NCI-H748 (cell line): Measurements from ENCODE around the gene RANBP3L.

ENCODE experiments used
- DNase-seq: peaks from one replicate; lab custom pipeline; 2025; ENCODE audit not compliant: unreplicated experiment; lab: John Stamatoyannopoulos, UW

The RANBP3L gene

DNA sequence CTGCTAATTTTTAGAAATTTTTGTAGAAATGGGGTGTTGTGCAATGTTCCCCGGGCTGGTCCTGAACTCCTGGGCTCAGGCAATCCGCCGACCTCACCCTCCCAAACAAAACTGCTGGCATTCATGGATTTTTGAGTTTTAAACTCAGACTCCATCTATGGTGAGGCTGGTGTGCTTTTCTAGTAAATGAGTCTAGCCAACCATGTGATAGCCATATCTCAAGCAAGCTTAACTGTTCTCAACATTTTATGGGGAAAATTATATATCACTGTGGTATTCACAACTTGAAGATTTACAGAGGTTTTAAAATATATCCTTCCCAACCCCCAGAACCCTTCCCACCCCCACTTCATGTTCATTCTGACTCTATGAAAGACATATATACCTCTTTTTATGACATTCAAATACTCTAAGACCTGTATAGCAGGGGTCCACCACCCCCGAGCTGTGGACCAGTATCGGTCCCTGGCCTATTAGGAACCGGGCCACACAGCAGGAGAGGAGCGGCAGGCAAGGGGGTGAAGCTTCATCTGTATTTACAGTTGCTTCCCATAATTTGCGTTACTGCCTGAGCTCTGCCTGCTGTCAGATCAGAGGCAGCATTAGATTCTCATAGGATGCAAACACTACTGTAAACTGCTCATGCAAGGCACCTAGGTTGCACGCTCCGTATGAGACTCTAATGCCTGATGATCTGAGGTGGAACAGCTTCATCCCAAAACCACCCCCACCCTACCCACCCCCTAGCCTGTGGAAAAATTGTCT is 55.5 kb downstream of the RANBP3L start:
- no peak for DNase-seq

DNA sequence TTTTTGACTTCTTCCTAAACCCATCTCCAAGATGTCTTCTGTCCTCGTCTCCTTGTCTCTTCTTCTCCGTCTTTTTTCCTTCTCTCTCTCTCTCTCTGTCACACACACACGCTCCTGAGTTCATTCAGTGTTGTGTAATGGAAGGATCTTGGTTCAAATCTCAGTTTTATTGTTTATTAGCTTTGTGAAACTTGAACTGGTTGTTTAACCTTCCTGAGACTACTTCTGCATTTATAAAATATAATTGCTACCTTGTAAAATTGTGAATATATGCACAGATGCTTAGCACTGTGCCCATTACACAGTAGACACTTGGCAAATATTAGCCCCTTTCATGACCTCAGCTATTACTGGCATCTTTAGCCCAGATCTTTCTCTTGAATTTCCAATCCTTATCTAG is 57.6 kb downstream of the RANBP3L start:
- DNase-seq: no peak

DNA sequence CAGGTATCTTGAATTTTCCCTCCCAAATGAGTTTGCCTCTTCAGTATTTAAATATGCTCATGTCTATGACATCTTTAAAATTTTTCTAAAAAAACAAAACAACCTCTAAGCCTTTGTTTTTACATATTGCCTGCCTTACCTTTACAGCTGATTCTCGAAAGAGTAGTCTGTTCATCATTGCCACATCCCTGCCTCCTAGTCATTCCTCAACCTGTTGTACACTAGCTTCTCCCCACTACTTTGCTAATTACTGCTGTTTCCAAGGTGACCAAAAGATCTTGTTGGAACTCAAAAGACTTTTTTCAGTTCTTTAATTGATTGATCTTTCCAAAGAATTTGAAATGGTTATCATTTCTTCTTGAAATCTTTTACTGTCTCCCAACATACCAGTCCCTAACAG is 58.0 kb downstream of the RANBP3L start:
- no peak for DNase-seq

DNA sequence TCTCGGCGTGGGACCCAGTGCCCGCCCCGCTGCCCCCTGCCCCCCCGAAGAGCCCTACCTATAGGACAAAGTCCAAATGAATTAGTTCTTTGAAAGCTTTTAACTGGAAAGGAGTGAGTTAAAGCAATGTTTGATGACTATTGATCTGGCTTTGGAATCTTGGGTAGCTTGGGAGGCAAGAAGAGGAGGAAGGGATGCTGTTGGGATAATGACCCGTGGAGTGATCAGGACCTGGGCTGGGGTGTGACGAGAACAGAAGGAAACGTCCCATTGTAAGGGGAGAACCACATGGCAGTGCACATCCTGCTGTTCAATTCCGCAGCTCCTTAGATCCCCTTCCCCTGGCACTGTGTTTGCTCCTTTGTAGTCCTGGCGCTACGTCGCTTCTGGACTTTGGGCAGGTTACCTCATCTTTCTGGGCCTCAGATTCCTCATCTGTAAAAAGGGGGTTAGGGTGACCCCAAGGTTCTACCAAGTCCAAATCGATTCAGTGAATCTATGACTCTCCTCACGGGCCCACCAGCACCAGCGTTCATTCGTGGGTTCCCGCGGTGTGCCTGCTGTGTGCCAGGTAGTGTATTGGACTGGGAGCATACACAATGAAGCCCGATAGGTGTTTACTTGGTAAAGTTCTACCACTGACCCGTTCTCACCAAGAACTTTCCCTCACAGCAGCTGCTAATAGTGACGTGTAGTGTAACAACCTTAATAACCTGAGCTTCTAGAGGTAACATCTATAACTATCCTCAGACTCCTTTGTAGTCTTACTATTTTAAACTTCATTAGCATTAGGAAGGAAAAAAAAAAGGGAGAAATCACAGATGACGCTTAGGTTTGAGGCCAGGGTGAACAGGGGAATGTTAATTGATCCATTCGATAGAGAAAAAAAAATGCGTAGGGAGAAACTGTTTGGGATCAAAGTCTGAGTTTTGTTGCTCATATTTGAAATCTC is 58.9 kb downstream of the RANBP3L start:
- DNase-seq: peak; percentile 48

DNA sequence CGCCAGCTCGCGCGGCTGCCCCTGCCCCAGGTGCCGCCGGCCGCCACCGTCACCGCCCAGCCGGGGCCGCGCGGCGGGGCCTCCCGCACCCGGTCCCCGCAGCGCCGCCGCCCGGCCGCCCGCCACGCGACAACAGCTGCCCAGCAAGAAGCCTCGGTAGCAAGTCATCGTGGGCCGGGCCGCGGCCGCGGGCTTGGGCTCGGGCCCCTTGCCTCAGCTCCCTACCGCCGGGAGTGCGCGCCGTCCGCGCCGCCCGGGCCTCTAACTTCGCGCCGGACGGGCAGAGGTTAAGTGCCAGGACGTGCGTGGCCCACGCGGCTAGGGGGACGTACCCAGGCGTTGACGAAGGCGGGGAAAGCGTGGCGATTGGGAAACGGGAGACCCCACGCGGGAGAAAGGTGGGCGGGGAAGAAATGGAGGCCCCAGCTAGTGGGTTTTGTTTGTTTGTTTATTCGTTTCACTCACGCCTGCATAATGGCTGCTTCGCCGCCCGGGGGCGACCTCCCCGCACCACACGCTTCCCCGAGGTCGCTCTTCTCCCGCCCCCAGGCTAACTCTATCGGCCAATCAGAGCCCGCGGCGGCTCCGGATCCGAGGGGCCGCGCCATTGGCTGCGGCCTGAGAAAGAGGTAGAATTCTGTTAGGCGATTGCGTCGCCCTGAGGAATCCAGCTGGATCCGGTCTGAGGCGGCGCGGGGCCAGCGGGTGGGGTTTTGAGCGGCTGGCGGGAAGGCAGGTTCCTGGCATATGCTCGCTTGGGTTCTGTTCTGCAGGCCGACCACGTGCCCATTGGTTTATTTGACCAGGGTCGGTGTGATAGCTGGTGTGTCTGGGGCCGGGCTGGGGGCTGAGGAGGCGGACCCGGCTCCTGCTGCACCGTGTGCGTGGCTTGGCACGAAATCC is 59.8 kb downstream of the RANBP3L start, which contains the start of gene NADK2:
Gene NADK2 (minus strand): TSS at position 295 of the 903 bp plus-strand sequence. CDS start 127 bp downstream, at position 168.
- DNase-seq: peak; percentile 100

DNA sequence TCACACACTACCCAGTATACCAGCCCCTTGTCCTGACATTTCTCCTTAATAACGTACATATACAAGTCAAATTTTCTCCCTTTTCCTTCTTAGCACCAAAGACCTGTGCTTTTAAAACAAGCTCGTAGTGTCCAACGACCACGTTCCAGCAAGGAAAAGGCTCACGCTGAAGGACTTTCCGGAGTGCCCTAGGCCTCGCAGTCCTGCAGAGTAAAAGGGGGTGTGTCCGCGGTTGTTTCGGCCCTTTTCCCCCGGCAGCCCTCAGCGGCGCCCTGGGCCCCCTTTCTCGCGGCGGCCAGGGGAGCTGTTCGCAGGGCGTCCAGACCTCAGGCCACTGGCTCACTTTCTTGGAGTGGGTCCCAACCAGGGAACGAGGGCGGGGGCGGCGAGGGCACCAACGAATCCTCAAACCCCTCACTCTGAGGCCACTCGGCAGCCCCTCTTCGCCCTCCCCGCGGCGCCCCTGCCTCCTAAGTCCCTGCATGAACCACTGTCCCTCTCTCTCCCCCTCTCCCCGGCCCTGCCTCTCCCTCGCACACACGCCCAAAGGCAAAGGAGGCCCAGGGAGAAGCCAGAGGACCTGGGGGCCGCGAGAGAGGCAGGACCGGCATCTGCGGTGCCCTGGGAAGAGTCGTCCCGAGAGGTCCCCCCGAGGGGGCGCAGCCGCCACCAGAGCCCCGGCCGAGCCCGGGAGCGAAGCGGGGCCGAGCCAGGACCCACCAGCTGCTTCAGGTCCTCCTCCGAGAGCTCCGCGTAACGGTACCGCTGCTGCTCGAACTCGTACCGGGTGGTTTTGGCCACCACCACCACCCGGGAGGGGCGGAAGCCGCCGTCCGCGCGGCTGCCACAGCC is 60.7 kb downstream of the RANBP3L start:
- peak; percentile 83 for DNase-seq

DNA sequence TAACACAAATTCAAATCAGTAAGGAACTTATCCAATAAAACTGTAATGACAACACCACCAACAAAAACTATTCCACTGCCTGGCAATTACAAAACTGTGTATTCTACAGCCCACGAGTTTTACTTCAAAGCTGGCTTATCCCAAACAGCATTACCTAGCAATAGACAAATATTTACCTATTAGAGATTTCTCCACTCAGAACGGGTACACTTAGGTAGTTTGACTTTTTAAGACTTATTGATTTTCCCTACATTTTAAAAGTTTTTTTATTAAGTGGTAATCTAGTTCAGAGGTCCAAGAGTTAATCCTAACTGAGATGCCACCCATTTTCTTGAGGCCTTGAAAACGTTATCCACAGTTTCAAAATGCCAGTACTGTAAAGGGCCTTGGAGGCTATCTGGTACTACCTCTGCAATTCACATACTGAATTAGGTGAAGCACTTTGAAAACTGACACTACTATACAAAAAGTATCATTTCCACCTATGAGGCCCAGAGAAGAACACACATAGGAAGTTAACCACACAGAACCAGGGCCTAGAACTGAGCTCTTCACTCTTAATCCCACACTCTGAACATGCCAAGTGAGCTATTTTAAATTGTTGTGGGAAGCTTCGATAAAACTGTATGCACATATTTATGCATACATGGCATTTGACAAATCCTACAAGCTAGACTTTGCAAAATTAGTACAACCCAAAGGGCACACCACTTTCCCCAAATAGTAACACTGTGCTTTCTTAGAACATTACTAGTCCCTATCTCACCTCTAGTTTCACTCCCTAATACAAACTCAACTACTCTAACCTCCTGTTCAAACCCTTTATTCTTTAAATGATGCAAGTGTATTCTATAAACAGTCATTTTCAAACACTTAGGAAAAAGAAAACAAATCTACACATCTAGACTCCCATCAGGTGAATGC is 62.1 kb downstream of the RANBP3L start:
- no peak for DNase-seq

DNA sequence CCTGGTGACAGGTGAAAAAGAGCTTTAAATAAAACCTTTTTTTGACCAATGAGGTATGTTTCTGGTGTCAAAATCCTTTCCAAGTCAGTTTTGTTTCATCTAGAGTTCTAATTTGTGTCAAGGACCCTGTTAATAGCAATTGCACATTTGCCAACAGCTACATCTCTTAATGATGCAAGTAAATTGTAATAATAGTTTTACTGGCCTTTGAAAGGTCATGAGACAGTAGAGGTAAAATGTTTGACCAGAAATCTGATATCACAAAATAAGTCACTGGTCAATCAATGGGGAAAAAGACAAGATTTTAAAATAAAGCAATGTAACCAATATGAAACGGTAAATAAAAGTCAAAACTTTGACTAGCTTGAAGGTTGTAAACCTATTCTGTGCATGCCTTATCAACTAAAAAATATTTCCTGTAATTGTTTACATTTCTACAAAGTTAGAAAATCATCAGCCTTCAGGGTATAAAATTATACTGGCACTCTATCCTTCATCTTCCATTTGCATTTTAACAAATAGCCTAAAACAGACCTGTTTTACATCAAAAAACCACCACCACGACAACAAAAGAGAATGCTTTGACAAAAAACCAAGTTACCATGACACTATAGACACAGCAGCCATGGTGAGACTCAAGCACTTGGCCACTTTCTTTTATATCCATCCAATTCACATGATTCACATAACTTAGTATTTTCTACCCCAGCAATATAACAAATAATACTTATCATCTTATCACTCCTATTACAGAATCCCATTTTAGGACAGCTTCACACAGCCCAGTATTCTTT is 63.0 kb downstream of the RANBP3L start:
- DNase-seq: no peak

DNA sequence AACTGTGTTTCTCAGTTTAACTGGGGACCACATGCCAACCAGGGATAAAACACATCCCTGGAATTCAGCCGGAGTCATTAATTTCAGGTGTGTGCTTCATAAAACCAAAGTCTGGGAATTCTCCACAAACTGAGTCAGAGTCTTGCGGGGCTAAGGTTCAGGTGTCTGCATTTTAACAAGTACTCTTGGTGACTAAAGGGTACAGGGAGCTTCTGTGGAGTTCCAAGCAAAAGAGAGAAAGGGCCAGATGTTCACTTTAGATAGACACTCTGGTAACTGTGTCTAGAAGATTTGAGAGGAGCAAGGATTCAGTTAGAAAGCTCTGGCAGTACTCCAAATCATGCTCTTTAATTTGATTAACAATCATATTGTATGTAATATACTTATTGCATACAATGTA is 64.0 kb downstream of the RANBP3L start:
- no peak for DNase-seq

DNA sequence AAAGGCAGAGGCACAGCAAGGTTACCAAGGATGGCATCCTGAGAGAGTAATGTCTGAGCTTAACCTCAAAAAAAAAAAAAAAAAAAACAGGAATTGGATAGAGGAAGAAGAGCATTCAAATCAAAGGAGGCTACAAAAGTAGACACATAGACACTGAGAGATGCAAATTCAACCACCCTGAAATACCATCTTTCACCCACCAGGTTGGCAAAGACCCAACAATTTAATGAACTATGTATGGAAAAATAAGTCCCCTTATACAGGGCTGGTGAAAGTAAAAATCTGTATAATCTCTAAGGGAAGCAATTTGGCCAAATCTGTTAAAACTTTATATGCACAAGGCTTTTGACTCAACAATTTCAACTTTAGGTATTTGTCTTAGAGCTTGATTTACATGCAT is 64.9 kb downstream of the RANBP3L start:
- DNase-seq: no peak

DNA sequence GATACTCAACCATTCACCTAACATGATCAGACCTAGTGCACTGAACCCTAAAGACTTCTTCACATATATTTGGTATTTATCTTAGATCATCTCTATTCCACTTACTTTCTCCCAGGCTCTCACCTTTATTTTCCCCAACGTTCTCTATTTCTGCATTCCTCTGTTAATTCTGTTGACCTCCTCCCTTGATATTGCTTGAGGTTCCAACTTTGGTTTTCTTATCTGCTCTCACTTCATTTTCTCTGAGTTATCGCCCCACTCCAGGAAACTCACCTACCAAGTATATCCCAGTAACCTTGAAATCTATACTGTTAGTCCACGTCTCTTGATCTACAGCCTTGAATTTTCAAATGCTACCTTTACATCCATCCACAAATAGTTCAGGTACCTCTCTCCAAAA is 69.2 kb downstream of the RANBP3L start:
- DNase-seq: no peak

DNA sequence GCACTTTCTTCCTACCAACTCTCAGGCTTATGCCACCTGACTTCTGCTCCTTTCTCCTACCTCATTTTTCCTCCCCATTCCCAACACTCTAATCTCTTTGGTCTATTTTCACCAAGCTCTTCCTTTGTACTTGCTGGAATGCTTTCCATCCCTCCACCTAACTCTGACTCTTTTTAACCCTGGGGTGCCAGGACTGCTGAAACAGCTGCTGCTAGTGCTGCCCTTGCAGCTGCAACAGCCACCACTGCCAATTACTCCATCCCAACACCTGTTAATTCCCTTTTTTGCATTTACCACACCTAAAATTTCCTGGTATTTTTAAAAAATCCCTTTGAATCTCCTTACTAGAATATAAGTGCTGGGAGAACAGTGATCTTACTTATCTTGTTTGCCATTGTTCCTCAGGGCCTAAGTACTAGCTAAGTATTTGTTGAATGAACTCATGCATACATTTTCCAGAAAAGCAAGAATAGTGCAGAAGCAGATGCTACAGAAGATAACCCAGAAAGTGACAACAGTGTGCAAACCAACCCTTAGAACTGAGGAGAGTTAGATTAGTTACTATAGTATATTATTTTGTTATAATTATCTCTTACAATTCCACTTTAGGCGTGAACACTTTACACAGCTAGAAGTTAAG is 71.4 kb downstream of the RANBP3L start:
- no peak for DNase-seq

DNA sequence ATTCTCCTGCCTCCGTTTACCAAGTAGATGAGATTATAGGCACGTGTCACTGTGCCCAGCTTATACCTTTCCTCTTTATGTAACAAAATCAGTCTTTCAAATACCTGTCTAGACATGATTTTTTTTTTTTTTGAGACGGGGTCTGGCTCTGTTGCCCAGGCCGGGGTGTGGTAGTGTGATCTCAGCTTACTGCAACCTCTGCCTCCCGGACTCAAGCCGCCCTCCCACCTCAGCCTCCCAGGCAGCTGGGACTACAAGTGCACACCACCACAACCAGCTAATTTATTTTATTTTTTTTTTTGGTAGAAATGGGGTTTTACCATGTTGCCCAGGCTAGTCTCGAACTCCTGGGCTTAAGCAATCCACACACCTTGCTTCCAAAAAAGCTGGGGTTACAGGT is 73.2 kb downstream of the RANBP3L start:
- DNase-seq: no peak

DNA sequence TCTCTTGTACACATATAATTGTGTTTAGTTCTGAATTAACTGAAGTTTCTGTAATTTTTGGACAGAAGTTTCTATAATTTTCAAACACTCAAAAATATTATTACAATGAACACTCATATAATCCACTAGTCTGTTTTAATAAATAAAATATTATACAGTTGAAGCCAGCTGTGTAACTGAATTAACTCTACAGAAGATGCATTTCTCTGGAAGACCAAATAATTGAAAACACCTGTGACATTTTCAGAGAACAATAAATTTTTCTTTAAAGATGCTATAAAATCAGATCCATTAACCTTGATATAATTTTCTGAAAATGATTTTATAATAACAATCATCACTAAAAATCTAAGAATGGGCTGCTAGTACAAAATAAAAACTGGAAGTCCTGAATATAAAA is 74.7 kb downstream of the RANBP3L start:
- DNase-seq: no peak

DNA sequence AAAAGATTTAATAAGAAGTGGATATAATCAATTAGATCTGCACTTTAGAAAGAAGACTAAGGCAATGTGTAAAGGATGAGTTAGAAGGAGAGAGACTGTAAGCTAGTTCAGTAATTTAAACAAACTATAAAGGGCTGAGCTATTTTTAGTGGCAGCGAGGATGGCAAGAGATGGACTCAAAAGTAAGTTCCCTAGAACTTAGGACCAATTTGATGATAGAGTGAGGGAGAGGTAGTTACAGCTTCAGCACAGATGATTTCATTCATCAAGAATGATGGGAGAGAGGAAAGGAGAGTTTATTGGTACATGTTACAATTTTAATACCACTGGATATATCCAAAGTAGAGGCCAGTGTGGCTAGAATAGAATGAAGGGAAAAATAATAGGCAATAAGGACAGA is 79.1 kb downstream of the RANBP3L start:
- no peak for DNase-seq

DNA sequence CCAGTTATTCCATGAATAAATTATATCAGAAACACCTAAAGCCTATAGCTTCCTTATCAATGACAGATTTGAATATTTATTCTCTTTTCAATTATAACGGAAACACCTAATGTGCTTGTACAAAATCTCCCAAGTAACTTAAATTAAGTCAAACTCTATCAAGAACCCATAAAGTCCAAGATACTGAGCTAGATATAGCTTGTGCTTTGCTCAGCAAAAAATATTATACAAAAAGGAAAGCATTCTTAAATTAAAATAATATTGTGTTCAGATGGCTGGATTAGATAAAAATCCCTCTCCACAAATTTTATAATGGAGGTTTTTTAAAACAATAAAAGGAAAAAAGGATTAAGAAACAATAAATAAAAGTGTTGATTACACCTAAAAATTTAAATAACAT is 83.7 kb downstream of the RANBP3L start:
- DNase-seq: no peak

DNA sequence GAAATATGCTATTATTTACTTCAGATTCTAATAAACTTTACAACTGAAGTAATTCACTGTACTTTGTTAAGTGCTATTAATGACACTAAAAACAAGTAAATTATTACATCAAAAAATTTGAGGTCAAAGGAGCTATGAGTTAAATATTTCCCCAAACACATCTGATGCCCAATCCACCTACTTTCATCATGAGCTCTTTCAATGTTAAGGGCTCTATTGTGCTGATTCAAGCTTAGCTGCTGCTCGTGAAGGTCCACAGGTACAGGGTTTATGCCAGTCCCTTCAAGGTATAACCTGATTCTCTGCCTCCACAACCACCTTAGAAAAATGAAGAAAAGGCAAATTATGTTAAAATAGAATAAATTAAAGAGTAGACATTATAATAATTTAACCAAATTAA is 84.1 kb downstream of the RANBP3L start:
- DNase-seq: no peak

DNA sequence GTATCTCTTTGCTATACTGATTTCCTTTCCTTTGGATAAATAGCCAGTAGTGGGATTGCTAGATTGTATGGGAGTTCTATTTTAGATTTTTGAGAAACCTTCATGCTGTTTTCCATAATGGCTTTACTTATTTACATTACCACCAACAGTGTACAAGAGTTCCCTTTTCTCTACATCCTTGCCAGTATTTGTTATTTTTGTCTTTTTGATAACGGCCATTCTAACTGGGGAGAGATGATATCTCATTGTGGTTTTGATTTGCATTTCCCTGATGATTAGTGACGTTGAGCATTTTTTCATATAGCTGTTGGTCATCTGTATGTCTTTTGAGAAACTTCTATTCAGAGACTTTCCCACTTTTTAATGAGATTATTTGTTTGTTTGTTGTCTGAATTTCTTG is 85.8 kb downstream of the RANBP3L start:
- DNase-seq: no peak
